A673 (cell line): ENCODE results near the gene ERG. TPM values are rescaled to one million over a fixed set of nuclear protein-coding genes. Genes with fewer than 3 reads are reported as not detected.

Experiments used
- BruUV-seq: library from RNA; stranded (reverse); fragments of 400-500 nt; replicated peaks from 2 replicates; lab custom pipeline; 2021; lab: Mats Ljungman, UMichigan
- CTCF ChIA-PET: fragments of 300-600 bp; sonication (Branson Sonifier 250); formaldehyde crosslinking; loops from one replicate; lab custom pipeline; 2022; ENCODE audit warnings: antibody characterized with exemption; lab: Charles Lee
- POLR2A ChIA-PET: fragments of 300-600 bp; sonication (Branson Sonifier 250); formaldehyde crosslinking; loops from one replicate; lab custom pipeline; 2022; ENCODE audit warnings: antibody characterized with exemption; ENCODE audit not compliant: low non-redundant PET; lab: Charles Lee
- DNase-seq: peaks from one replicate; pipeline ENCODE4 v3.0.0-alpha.2; 2015; ENCODE audit warnings: low spot score
- H3K27ac ChIP-seq: fragments of 200-600 bp; sonication (generic); 2 replicates; pipeline ENCODE4 v1.5.1; 2016; ENCODE audit warnings: mixed run types, low read depth, mild to moderate bottlenecking, mixed read lengths, antibody characterized with exemption, low read length; ENCODE audit not compliant: poor library complexity, severe bottlenecking
- H3K27me3 ChIP-seq: fragments of 200-600 bp; sonication (generic); replicated peaks from 2 replicates; pipeline ENCODE4 v1.6.1; 2017; ENCODE audit warnings: mixed run types, low read depth, mild to moderate bottlenecking, mixed read lengths, antibody characterized with exemption, low read length; ENCODE audit not compliant: insufficient read depth, poor library complexity
- H3K36me3 ChIP-seq: fragments of 200-600 bp; sonication (generic); 2 replicates; pipeline ENCODE4 v1.6.1; 2016; ENCODE audit warnings: mixed run types, mild to moderate bottlenecking, mixed read lengths, antibody characterized with exemption, low read length; ENCODE audit not compliant: insufficient read depth, poor library complexity, severe bottlenecking
- H3K4me1 ChIP-seq: fragments of 200-600 bp; sonication (generic); 2 replicates; pipeline ENCODE4 v1.6.1; 2017; ENCODE audit warnings: mixed run types, mild to moderate bottlenecking, mixed read lengths, antibody characterized with exemption, low read length; ENCODE audit not compliant: insufficient read depth, poor library complexity, severe bottlenecking
- H3K4me3 ChIP-seq: fragments of 200-600 bp; sonication (generic); 2 replicates; pipeline ENCODE4 v1.5.1; 2016; ENCODE audit warnings: low read depth, mixed run types, mild to moderate bottlenecking, mixed read lengths, low read length; ENCODE audit not compliant: poor library complexity, severe bottlenecking
- H3K9me3 ChIP-seq: fragments of 200-600 bp; sonication (generic); 2 replicates; pipeline ENCODE4 v1.6.1; 2016; ENCODE audit warnings: mixed run types, low read depth, mild to moderate bottlenecking, mixed read lengths, antibody characterized with exemption, low read length; ENCODE audit not compliant: poor library complexity, severe bottlenecking
- EZH2 ChIP-seq: fragments of 200-600 bp; sonication (generic); IDR thresholded peaks from 2 replicates; pipeline ENCODE4 v1.6.1; 2017; ENCODE audit warnings: borderline replicate concordance, low read depth, mild to moderate bottlenecking, mixed read lengths, antibody characterized with exemption, low read length; ENCODE audit not compliant: poor library complexity, severe bottlenecking
- intact Hi-C: fragments of 100-400 bp; cut with micrococcal nuclease; formaldehyde crosslinking; loops from one replicate; pipeline ENCODE4 v1.10.0; 2022; ENCODE audit not compliant: unreplicated experiment
- total RNA-seq: library from RNA; stranded (reverse); gene quantifications from 2 replicates; pipeline ENCODE4 v1.2.3, GENCODE V29; 2021
- TF ChIP-seq, protein P1 (sequence below): fragments of 300-800, 200-600 bp; sonication (generic); conservative IDR thresholded peaks from 2 replicates; pipeline ENCODE4 v1.5.1; 2017; ENCODE audit warnings: low read depth, mild to moderate bottlenecking, antibody characterized with exemption, low read length, moderate library complexity, mixed read lengths

ERG gene
- total RNA-seq, 1 experiment from 2014 or later: not detected

DNA sequence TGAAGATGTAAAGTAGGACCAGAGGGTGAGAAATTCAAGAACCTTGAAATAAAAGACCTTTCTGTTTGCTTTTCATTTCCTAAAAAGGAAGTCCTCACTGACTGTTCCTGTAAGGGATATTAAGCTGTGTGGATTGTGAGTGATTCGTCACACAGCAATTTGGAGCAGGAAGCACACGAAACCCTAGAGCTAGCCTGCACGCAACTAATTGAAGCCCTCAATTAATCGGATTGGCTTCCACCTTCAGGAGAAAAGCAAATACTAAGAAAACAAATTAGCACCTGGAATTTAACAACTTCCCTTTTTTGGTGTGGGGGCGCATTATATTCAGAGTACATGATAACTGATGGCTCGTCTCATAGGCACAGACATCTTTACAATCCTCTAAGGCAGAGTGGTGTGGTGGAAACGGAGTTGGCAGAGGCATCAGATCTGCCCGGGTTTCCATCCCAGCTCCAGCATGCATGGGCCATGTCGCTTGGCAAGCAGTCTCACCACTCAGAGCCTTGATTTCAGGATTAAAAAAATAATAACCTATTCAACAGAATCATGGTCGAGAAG, 146.2 kb downstream of the ERG start:
- no peaks in the 10 kb centered on the region for H3K36me3 ChIP-seq
- BruUV-seq: no TSS peak
- no peaks in the 10 kb centered on the region for H3K4me1 ChIP-seq
- no peak for TF ChIP-seq EZH2
- CTCF ChIA-PET: interaction anchor here (0.6 to 1.9 kb wide), 5 partner anchors 133 to 651 kb away, joined by 3 to 19 read pairs (median 6); no protein-coding TSS in a partner anchor
- no peak for DNase-seq
- no peak overlapping the region for H3K4me3 ChIP-seq
- no peaks in the 10 kb centered on the region for H3K9me3 ChIP-seq
- intact Hi-C loops: loop anchor here (1.0 to 5.0 kb wide), 2 partner anchors 133 to 640 kb away; no protein-coding TSS in a partner anchor
- peaks cover 44% of the 10 kb centered on the region for H3K27me3 ChIP-seq
- H3K27ac ChIP-seq: no peak overlapping the region
- POLR2A ChIA-PET: no interaction called here

DNA sequence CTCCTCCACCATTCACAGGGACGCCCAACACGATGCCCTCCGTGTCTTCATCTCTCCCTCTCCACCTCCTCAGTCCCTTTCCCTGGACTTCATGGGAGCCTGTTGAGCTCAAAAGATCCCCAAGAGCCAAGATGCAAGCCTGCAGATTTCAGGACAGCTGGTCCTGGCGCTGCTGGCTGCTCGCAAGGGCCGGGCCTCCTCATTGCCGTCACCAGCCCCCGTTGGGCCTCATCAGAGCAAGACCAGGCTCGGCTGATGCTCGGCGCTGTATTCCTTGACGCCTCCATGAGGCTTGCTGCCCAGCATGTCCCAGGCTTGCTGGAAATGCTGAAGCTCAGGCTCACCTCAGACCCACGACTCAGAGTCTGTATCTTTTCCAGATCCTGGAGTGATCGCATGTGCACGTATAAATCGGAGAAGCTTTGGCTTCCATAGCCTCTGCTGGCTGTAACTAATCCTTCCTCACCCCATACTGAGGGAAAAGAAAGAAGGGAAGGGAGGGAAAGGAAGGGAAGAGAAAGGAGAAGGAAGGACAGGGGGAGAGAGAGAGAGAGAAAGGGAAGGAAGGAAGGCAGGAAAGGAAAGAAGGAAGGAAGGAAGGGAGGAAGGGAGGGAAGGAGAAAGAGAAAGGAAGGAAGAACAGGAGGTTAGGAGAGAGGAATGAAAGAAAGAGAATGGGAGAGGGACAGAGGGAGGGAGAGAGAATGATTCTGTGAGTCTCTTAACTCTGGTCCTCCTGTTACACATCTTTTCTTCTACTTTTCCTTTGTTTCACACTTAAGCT, 146.9 kb downstream of the ERG start:
- Histone ChIP-seq H3K27ac (no peak overlapping the region), H3K4me1 (no peaks in the 10 kb centered on the region), H3K27me3 (peaks cover 44% of the 10 kb centered on the region), H3K4me3 (no peak overlapping the region), H3K9me3 (no peaks in the 10 kb centered on the region), H3K36me3 (no peaks in the 10 kb centered on the region)
- intact Hi-C loops: loop anchor here (5.0 kb wide), 1 partner anchor 639 kb away; no protein-coding TSS in a partner anchor
- TF ChIP-seq, protein P1, sequence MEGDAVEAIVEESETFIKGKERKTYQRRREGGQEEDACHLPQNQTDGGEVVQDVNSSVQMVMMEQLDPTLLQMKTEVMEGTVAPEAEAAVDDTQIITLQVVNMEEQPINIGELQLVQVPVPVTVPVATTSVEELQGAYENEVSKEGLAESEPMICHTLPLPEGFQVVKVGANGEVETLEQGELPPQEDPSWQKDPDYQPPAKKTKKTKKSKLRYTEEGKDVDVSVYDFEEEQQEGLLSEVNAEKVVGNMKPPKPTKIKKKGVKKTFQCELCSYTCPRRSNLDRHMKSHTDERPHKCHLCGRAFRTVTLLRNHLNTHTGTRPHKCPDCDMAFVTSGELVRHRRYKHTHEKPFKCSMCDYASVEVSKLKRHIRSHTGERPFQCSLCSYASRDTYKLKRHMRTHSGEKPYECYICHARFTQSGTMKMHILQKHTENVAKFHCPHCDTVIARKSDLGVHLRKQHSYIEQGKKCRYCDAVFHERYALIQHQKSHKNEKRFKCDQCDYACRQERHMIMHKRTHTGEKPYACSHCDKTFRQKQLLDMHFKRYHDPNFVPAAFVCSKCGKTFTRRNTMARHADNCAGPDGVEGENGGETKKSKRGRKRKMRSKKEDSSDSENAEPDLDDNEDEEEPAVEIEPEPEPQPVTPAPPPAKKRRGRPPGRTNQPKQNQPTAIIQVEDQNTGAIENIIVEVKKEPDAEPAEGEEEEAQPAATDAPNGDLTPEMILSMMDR: no peak
- no peak for TF ChIP-seq EZH2
- BruUV-seq: no TSS peak
- ChIA-PET CTCF (interaction anchor here (0.6 to 1.9 kb wide), 3 partner anchors 133 to 225 kb away, joined by 3 to 19 read pairs (median 5); no protein-coding TSS in a partner anchor), POLR2A (no interaction called here)
- DNase-seq: no peak

DNA sequence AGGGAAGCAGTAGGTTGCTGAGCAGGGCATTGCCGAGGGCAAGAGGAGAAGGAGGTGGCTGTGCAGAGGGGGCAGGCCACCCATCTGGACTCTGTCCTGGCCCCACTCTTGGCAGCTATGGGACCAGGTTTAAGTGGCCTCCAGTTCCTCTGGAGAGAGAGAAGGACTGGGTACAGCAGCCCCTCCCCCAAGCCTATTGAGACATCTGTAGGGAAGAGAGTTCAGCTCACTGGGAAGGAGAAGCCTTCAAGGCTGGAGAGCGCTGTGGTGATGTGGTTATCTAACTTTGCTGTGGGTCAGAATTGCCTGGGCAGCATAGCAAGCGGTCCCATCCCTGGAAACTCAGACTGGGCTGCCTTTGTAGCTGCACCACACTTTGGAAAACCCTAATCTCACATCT, 147.6 kb downstream of the ERG start:
- ChIA-PET POLR2A (no interaction called here), CTCF (interaction anchor here (0.6 kb wide), 1 partner anchor 224 kb away, joined by 3 read pairs; no protein-coding TSS in a partner anchor)
- intact Hi-C loops: loop anchor here (5.0 kb wide), 1 partner anchor 638 kb away; no protein-coding TSS in a partner anchor

More for the DNA sequence above, 147.6 kb downstream of the ERG start:
- H3K36me3 ChIP-seq: no peaks in the 10 kb centered on the region
- no peak for DNase-seq
- no peak overlapping the region for H3K4me3 ChIP-seq
- no peaks in the 10 kb centered on the region for H3K9me3 ChIP-seq
- TF ChIP-seq EZH2: no peak
- TF ChIP-seq, protein P1: no peak
- no peak overlapping the region for H3K27ac ChIP-seq
- no peaks in the 10 kb centered on the region for H3K4me1 ChIP-seq
- peaks cover 44% of the 10 kb centered on the region for H3K27me3 ChIP-seq
- no TSS peak for BruUV-seq
